ENCODE data around the gene CER1.

DNA sequence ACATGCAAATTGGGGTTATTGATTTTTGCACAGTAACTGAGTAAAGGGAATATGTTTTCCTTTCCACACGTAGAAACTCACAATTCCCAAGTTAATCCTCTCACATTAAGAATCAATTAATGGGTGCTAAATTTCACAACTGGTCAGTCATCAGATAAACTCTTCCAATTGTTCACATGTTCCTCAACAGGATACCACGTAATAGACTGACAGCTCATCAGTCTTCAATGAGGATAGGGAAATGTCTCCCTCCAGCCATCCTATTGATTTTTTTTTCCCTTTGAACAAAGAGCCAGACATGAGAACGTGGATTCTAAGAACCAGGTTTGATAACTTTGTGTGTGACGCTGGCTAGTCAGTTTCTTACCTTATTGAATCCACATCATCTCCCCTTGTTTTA lies 768 bp upstream of the CER1 start:
- TF ChIP-seq, protein P1, sequence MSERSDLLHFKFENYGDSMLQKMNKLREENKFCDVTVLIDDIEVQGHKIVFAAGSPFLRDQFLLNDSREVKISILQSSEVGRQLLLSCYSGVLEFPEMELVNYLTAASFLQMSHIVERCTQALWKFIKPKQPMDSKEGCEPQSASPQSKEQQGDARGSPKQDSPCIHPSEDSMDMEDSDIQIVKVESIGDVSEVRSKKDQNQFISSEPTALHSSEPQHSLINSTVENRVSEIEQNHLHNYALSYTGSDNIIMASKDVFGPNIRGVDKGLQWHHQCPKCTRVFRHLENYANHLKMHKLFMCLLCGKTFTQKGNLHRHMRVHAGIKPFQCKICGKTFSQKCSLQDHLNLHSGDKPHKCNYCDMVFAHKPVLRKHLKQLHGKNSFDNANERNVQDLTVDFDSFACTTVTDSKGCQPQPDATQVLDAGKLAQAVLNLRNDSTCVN (tag by site-specific recombination; optimal IDR thresholded peaks at IDR 0.05): no peak
- TF ChIP-seq ZNF670 (tag by site-specific recombination; IDR thresholded peaks at IDR 0.05; ENCODE audit: low read depth) (no peak), ZBTB21 (tag by site-specific recombination; IDR thresholded peaks at IDR 0.05) (no peak), ZFP3 (tag by site-specific recombination; IDR thresholded peaks at IDR 0.05; ENCODE audit: low read depth) (no peak), YY1 (tag by site-specific recombination; IDR thresholded peaks at IDR 0.05) (no peak), ZFP41 (tag by site-specific recombination; IDR thresholded peaks at IDR 0.05; ENCODE audit: borderline replicate concordance) (no peak), ZNF175 (tag by site-specific recombination; IDR thresholded peaks at IDR 0.05) (no peak), ZNF133 (tag by site-specific recombination; IDR thresholded peaks at IDR 0.05) (no peak), OVOL3 (tag by site-specific recombination; IDR thresholded peaks at IDR 0.05) (no peak), ZNF600 (tag by site-specific recombination; IDR thresholded peaks at IDR 0.05) (no peak)
- TF ChIP-seq, protein P2, sequence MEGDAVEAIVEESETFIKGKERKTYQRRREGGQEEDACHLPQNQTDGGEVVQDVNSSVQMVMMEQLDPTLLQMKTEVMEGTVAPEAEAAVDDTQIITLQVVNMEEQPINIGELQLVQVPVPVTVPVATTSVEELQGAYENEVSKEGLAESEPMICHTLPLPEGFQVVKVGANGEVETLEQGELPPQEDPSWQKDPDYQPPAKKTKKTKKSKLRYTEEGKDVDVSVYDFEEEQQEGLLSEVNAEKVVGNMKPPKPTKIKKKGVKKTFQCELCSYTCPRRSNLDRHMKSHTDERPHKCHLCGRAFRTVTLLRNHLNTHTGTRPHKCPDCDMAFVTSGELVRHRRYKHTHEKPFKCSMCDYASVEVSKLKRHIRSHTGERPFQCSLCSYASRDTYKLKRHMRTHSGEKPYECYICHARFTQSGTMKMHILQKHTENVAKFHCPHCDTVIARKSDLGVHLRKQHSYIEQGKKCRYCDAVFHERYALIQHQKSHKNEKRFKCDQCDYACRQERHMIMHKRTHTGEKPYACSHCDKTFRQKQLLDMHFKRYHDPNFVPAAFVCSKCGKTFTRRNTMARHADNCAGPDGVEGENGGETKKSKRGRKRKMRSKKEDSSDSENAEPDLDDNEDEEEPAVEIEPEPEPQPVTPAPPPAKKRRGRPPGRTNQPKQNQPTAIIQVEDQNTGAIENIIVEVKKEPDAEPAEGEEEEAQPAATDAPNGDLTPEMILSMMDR (tag by site-specific recombination; IDR thresholded peaks at IDR 0.05): no peak
- TF ChIP-seq, protein P3, sequence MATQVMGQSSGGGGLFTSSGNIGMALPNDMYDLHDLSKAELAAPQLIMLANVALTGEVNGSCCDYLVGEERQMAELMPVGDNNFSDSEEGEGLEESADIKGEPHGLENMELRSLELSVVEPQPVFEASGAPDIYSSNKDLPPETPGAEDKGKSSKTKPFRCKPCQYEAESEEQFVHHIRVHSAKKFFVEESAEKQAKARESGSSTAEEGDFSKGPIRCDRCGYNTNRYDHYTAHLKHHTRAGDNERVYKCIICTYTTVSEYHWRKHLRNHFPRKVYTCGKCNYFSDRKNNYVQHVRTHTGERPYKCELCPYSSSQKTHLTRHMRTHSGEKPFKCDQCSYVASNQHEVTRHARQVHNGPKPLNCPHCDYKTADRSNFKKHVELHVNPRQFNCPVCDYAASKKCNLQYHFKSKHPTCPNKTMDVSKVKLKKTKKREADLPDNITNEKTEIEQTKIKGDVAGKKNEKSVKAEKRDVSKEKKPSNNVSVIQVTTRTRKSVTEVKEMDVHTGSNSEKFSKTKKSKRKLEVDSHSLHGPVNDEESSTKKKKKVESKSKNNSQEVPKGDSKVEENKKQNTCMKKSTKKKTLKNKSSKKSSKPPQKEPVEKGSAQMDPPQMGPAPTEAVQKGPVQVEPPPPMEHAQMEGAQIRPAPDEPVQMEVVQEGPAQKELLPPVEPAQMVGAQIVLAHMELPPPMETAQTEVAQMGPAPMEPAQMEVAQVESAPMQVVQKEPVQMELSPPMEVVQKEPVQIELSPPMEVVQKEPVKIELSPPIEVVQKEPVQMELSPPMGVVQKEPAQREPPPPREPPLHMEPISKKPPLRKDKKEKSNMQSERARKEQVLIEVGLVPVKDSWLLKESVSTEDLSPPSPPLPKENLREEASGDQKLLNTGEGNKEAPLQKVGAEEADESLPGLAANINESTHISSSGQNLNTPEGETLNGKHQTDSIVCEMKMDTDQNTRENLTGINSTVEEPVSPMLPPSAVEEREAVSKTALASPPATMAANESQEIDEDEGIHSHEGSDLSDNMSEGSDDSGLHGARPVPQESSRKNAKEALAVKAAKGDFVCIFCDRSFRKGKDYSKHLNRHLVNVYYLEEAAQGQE (tag by site-specific recombination; IDR thresholded peaks at IDR 0.05): no peak
- TF ChIP-seq, protein P4, sequence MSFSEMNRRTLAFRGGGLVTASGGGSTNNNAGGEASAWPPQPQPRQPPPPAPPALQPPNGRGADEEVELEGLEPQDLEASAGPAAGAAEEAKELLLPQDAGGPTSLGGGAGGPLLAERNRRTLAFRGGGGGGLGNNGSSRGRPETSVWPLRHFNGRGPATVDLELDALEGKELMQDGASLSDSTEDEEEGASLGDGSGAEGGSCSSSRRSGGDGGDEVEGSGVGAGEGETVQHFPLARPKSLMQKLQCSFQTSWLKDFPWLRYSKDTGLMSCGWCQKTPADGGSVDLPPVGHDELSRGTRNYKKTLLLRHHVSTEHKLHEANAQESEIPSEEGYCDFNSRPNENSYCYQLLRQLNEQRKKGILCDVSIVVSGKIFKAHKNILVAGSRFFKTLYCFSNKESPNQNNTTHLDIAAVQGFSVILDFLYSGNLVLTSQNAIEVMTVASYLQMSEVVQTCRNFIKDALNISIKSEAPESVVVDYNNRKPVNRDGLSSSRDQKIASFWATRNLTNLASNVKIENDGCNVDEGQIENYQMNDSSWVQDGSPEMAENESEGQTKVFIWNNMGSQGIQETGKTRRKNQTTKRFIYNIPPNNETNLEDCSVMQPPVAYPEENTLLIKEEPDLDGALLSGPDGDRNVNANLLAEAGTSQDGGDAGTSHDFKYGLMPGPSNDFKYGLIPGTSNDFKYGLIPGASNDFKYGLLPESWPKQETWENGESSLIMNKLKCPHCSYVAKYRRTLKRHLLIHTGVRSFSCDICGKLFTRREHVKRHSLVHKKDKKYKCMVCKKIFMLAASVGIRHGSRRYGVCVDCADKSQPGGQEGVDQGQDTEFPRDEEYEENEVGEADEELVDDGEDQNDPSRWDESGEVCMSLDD (tag by site-specific recombination; IDR thresholded peaks at IDR 0.05): no peak
- TF ChIP-seq, protein P5, sequence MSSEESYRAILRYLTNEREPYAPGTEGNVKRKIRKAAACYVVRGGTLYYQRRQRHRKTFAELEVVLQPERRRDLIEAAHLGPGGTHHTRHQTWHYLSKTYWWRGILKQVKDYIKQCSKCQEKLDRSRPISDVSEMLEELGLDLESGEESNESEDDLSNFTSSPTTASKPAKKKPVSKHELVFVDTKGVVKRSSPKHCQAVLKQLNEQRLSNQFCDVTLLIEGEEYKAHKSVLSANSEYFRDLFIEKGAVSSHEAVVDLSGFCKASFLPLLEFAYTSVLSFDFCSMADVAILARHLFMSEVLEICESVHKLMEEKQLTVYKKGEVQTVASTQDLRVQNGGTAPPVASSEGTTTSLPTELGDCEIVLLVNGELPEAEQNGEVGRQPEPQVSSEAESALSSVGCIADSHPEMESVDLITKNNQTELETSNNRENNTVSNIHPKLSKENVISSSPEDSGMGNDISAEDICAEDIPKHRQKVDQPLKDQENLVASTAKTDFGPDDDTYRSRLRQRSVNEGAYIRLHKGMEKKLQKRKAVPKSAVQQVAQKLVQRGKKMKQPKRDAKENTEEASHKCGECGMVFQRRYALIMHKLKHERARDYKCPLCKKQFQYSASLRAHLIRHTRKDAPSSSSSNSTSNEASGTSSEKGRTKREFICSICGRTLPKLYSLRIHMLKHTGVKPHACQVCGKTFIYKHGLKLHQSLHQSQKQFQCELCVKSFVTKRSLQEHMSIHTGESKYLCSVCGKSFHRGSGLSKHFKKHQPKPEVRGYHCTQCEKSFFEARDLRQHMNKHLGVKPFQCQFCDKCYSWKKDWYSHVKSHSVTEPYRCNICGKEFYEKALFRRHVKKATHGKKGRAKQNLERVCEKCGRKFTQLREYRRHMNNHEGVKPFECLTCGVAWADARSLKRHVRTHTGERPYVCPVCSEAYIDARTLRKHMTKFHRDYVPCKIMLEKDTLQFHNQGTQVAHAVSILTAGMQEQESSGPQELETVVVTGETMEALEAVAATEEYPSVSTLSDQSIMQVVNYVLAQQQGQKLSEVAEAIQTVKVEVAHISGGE (tag by site-specific recombination; conservative IDR thresholded peaks at IDR 0.05; ENCODE audit: low read depth): no peak
